Fibroblast of mammary gland (primary cell): Measurements from ENCODE around the gene ABCG1.

Experiments
- DNase-seq: peaks from one replicate; pipeline ENCODE4 v3.0.0-alpha.2; 2010; ENCODE audit warnings: low read depth
- H3K4me3 ChIP-seq: 2 replicates; pipeline ENCODE4 v1.5.1; 2011; ENCODE audit warnings: low read depth, mild to moderate bottlenecking, low read length, moderate library complexity; ENCODE audit not compliant: control insufficient read depth
- TF ChIP-seq, protein P1 (sequence below): conservative IDR thresholded peaks from 2 replicates; pipeline ENCODE4 v1.5.1; 2011; ENCODE audit warnings: low read depth, low read length, inconsistent platforms; ENCODE audit not compliant: control insufficient read depth, insufficient read depth

The ABCG1 gene

DNA sequence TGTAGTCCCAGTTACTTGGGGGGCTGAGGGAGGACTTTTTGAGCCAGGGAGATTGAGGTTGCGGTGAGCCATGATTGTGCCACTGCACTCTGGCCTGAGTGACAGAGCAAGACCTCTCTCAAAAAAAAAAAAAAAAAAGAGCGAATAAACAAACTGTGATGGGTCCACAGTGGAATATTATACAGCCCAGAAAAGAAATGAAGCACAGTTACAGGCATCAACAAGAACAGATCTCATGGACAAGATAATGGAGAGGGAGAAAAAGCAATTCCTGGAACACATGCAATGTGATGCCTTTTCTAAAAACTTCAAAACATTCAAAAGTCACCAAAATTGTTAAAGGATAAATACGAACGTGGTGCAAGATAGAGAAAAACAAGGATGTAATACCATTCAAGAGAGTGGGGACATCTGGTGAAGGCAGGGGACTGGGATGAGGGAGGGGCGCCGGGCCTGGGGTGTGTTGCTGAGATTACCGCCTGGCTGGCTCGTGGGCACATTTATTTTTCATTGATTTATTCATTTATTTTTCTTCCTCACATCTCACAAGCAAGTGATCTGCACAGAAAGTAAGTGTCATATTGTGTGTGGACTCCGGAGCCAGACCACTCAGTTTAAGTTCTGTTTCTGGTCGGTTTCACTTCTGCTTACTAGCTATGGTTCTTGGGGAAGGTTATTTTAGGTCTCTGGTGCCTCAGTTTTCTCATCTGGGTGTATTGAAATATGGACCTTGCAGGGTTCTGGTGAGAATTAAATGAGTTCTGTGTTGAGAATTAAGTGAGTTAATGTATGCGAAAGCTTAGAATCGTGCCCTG is 30.1 kb downstream of the ABCG1 start:
- DNase-seq: no peak
- TF ChIP-seq, protein P1, sequence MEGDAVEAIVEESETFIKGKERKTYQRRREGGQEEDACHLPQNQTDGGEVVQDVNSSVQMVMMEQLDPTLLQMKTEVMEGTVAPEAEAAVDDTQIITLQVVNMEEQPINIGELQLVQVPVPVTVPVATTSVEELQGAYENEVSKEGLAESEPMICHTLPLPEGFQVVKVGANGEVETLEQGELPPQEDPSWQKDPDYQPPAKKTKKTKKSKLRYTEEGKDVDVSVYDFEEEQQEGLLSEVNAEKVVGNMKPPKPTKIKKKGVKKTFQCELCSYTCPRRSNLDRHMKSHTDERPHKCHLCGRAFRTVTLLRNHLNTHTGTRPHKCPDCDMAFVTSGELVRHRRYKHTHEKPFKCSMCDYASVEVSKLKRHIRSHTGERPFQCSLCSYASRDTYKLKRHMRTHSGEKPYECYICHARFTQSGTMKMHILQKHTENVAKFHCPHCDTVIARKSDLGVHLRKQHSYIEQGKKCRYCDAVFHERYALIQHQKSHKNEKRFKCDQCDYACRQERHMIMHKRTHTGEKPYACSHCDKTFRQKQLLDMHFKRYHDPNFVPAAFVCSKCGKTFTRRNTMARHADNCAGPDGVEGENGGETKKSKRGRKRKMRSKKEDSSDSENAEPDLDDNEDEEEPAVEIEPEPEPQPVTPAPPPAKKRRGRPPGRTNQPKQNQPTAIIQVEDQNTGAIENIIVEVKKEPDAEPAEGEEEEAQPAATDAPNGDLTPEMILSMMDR: no peak
- no peak overlapping the region for H3K4me3 ChIP-seq

DNA sequence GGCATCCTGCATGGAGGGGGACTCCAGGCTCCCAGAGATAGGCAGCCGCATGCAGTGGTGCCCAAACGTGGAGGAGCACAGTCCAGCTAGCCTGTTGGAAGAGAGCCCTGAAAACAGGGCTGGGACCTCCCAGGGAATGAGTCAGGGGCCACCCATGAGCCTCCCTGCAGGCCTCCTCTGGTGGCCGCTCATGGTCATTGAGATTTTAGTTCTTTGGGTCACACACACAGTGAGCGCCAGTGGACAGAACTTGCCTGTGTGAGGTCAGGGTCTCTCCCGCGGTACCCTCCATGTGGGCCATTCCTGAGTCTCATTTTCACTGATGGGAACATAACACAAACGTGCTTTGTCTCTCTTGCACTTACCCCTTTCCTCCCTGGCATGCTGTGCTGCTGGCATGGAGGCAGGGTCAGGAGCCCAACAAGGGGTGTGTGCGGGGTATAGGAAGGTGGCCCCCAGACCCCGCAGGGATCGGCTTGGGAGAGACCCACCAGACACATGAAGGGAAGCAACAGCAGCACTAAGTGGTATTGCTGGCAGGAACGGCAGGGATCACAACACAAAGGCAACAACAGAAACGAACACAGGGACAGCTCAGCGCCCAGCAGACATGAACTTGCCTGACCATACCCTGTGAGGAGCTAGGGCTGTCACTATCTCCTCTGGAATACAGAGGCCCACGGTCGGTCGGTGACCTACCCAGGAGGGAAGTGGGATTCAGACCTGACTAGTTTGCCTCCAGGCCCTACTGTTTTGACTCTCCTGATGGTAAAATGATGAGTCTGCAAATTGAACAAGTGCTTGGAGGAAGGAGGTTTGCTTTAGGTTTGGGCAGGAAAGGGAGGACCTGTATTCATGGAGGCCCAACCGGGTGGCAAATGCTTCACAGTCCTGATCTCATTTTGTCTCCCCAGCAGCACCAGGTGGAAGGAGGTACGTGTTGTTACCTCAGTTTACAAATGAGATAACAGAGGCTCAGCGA is 31.8 kb downstream of the ABCG1 start:
- no peak for DNase-seq
- TF ChIP-seq, protein P1: no peak

DNA sequence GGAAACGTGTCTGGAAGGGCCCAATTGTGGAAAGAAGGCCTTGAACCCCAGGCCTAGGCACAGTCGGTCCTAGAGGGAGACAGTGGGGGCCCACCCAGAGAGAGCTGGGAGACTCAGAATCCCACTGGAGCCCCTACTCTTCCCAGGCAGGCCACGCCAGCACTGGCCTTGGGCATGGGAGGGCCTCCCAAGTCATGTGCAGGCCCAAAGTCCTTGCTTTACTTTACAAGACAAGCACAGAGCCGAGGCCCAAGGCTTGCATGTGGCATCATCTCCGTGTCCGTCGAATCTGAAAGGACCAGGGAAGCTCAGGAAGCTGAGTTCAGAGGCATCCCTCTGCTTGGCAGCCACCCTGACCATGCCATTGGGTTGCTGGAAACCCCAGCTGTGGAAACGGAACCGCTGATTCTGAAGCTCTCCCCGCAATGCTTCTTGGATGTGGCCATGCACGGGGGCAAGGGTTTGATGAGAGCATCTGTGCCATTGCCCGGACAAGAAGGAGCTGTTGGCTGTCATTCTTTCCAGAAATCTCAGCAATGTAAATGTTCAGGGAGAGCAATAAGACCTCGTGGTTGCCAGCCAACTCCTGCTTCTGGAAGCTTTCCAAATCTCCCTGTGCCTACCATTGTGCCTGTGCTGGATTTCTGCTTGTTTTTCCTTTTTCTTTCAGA is 32.8 kb downstream of the ABCG1 start:
- no peak for DNase-seq
- TF ChIP-seq, protein P1: no peak
- H3K4me3 ChIP-seq: no peak overlapping the region

More for the DNA sequence above, 31.8 kb downstream of the ABCG1 start:
- no peak overlapping the region for H3K4me3 ChIP-seq

DNA sequence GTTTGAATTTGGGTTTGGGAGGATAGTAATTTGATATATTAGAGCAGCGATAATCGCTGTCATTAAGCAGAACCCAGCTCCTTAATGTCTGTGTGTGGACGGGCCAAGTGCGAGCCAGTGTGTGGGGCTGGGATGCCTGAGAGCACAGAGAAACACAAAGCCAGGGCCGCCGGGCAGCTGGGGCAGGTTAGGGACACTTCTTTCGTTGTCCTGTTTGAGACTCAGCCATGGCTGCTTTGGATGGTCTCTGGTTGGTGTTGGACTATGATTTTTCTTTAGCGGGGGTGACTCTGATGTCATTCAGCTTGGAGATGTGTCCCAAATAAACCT is 33.4 kb downstream of the ABCG1 start:
- no peak for DNase-seq
- TF ChIP-seq, protein P1: no peak
- no peak overlapping the region for H3K4me3 ChIP-seq

DNA sequence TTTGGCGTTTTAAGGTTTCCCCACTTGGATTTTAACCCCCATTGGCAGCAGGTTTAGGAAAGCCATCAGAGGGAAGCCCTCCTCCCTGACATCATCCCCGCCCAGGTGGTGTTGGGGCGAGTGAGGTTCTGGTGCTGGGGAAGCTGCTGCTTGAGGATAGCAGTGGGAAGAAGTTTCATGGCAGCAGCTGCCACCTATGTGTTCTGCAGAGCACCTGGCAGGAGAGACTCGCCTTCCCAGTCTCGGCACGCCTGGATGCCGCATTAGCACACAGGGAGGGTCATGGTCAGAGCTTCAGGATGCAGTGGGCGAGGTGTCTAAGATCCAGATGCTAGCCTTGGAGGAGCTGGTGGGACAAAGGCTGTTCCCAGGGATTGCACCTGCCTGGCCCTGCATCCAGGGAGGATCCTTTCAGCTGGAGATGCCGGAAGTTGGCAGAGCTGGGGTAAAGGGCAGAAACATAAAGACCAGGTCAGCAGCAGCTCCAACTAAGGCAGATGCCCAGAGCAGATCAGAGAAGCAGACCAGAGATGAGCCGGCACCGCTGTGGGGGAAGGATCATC is 33.9 kb downstream of the ABCG1 start:
- H3K4me3 ChIP-seq: no peak overlapping the region
- no peak for DNase-seq
- TF ChIP-seq, protein P1: no peak

DNA sequence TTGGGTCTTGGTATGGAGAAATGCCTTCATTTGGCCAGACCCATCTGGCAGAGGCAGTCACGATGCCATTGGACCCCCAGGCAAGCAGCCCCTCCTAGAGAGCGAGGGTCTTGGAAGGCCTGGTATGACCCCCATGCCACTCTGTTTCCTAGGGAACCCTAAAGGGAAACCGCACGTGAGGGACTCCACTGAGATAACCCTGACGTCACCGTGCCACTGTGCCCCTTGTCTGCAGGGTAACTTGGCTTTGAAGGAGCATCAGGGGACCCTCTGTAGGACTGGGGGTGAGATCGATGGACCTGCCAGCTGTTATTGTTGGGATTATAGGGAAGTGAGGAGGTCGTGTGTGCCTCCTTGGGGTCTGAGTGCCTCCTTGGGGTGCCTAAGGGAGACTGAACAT is 34.5 kb downstream of the ABCG1 start:
- no peak overlapping the region for H3K4me3 ChIP-seq
- TF ChIP-seq, protein P1: no peak
- DNase-seq: no peak
